Mucosa of descending colon (tissue), 3 donors: Measurements from ENCODE around the gene ZFAND6. TPM values are rescaled to one million over a fixed set of nuclear protein-coding genes. Genes with fewer than 3 reads are reported as not detected.

Experiments
- ATAC-seq: fragments of 200-7000 bp; cut with Tn5 transposase; one replicate; pipeline ENCODE4 v1.9.1; 2020; ENCODE audit warnings: mild to moderate bottlenecking, moderate library complexity
- DNase-seq, 3 donors: peaks; one replicate each; pipeline ENCODE4 v3.0.0-alpha.2; 2020
- H3K36me3 ChIP-seq: fragments of 200-600 bp; one replicate; pipeline ENCODE4 v1.8.0; 2021; ENCODE audit warnings: low read depth, mild to moderate bottlenecking
- H3K4me1 ChIP-seq: fragments of 200-600 bp; one replicate; pipeline ENCODE4 v1.8.0; 2021; ENCODE audit warnings: low read depth, mild to moderate bottlenecking
- H3K4me3 ChIP-seq: fragments of 200-600 bp; one replicate; pipeline ENCODE4 v1.8.0; 2021; ENCODE audit warnings: mild to moderate bottlenecking
- H3K9me3 ChIP-seq: fragments of 200-600 bp; one replicate; pipeline ENCODE4 v1.8.0; 2021; ENCODE audit warnings: mild to moderate bottlenecking
- intact Hi-C, 2 donors: fragments of 100-400 bp; cut with DNase I in 1 of 2; cut with micrococcal nuclease in 1 of 2; formaldehyde crosslinking; loops; one replicate each; pipeline versions ENCODE4 v1.11.0 to v1.11.1; 2022; cut with DNase I, micrococcal nuclease
- total RNA-seq, 3 donors: library from RNA; stranded (reverse); fragmentation: NEBNext Ultra II Directional in 2 of 3; extraction: Animal tissue kit (Norgen Biotek cat#: 25700) in 2 of 3; gene quantifications; one replicate each; pipeline versions ENCODE4 v1.2.1 to v1.2.4, GENCODE V29; 2021 to 2023
- TF ChIP-seq, protein P1 (sequence below): fragments of 200-600 bp; IDR thresholded peaks from one replicate; pipeline ENCODE4 v1.8.0; 2022; ENCODE audit warnings: antibody characterized with exemption, mild to moderate bottlenecking
- donor health status: DM: no; HTN: no; CAD: no; lungs with moderate emphysema.
- donor health status: DM: no; HTN: no; CAD: no.
- donor health status: DM: no; HTN: yes; CAD: no.

ZFAND6 gene
- total RNA-seq, 3 donors from 2014 or later = 73.0 to 83.3 (median 76.5) TPM

DNA sequence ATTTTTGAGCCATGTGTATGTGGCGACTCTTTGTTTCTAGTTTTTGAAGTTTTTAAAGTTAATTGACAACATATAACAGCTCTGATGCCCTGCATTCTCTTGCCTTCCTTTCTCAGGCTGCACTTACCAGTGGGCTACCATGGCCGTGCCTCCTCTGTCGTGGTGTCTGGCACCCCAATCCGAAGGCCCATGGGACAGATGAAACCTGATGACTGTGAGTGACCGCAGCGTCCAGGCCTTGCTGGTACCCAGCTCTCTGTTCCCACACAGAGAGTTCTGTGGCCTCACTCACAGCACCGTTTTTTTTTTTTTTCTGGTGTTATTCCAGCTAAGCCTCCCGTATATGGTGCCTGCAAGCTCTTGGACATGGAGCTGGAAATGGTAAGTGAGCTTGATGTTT, 108.5 kb downstream of the ZFAND6 start:
- intact Hi-C loops = no loop called here
- H3K4me1 ChIP-seq = no peaks in the 10 kb centered on the region
- no peak for DNase-seq
- TF ChIP-seq, protein P1, sequence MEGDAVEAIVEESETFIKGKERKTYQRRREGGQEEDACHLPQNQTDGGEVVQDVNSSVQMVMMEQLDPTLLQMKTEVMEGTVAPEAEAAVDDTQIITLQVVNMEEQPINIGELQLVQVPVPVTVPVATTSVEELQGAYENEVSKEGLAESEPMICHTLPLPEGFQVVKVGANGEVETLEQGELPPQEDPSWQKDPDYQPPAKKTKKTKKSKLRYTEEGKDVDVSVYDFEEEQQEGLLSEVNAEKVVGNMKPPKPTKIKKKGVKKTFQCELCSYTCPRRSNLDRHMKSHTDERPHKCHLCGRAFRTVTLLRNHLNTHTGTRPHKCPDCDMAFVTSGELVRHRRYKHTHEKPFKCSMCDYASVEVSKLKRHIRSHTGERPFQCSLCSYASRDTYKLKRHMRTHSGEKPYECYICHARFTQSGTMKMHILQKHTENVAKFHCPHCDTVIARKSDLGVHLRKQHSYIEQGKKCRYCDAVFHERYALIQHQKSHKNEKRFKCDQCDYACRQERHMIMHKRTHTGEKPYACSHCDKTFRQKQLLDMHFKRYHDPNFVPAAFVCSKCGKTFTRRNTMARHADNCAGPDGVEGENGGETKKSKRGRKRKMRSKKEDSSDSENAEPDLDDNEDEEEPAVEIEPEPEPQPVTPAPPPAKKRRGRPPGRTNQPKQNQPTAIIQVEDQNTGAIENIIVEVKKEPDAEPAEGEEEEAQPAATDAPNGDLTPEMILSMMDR = no peak
- no peak overlapping the region for H3K4me3 ChIP-seq
- H3K36me3 ChIP-seq = no peaks in the 10 kb centered on the region
- ATAC-seq = no peak
- no peaks in the 10 kb centered on the region for H3K9me3 ChIP-seq

GRCh38 chr15:80168421-80168820, 108.9 kb downstream of the ZFAND6 start:
- TF ChIP-seq, protein P1 = no peak
- no peak for ATAC-seq
- Histone ChIP-seq H3K9me3 (no peaks in the 10 kb centered on the region), H3K4me1 (no peaks in the 10 kb centered on the region), H3K36me3 (no peaks in the 10 kb centered on the region), H3K4me3 (no peak overlapping the region)
- no peak for DNase-seq
- intact Hi-C loops = no loop called here

DNA sequence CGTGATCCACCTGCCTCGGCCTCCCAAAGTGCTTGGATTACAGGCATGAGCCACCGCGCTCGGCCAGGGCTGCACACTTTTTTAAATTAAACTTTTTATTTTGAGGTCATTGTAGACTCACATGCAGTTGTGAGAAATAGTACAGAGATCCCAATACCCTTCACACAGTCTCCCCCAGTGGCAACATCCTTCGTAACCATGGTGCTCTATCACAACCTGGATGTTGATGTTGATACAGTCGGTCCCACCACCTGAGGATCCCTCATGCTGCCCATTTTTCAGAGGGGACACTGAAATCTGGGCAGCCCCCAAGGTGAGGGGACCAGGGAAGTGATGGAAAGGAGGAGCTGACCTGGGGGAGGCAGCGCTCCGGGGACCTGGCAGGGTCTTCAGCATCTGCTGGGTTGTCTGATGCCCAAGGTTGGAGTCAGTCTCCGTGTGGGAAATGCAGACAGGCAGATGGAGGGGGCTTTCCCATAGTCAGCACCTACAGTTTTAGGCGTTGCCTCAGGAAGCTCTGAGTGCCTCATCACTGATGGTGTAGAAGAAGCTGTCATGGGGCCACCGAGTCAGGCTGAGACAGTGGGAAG, 110.4 kb downstream of the ZFAND6 start:
- no peak for DNase-seq
- intact Hi-C loops = no loop called here
- TF ChIP-seq, protein P1 = no peak

GRCh38 chr15:80170596-80170995, 111.1 kb downstream of the ZFAND6 start:
- TF ChIP-seq, protein P1 = no peak

More for the DNA sequence above, 110.4 kb downstream of the ZFAND6 start:
- H3K4me1 ChIP-seq = no peaks in the 10 kb centered on the region
- no peaks in the 10 kb centered on the region for H3K36me3 ChIP-seq
- no peak overlapping the region for H3K4me3 ChIP-seq
- no peak for ATAC-seq
- H3K9me3 ChIP-seq = no peaks in the 10 kb centered on the region

DNA sequence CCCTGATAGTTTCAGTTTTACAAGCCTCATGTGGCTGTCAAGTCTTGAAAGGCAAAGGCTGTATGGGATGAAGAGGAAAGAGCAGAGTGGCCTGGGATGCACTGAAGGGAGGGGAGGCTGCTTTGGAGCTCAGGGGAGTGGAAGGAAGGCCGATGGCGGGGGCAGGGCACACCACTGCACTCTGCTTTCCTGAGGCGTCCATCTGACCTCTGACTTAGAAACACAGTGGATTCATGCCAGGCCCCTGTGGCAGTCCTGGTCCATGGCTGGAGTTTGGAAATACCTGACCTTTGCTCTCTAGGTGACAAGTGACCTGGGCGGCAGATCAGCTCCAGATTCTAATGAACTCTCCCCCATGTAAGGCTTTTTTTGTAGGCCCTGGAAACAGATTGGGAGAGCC, 112.3 kb downstream of the ZFAND6 start:
- Histone ChIP-seq H3K9me3 (no peaks in the 10 kb centered on the region), H3K36me3 (no peaks in the 10 kb centered on the region), H3K4me1 (no peaks in the 10 kb centered on the region), H3K4me3 (no peak overlapping the region)
- TF ChIP-seq, protein P1 = no peak
- intact Hi-C loops = no loop called here
- ATAC-seq (no peak), DNase-seq (no peak)

More at GRCh38 chr15:80170596-80170995, 111.1 kb downstream of the ZFAND6 start:
- intact Hi-C loops = no loop called here
- ATAC-seq (no peak), DNase-seq (no peak)
- Histone ChIP-seq H3K36me3 (no peaks in the 10 kb centered on the region), H3K4me1 (no peaks in the 10 kb centered on the region), H3K4me3 (no peak overlapping the region), H3K9me3 (no peaks in the 10 kb centered on the region)

- no peak for DNase-seq
- TF ChIP-seq, protein P1 = no peak
- no peaks in the 10 kb centered on the region for H3K9me3 ChIP-seq
- ATAC-seq = no peak
- intact Hi-C loops = no loop called here
- H3K36me3 ChIP-seq = no peaks in the 10 kb centered on the region
- H3K4me3 ChIP-seq = no peak overlapping the region
- no peaks in the 10 kb centered on the region for H3K4me1 ChIP-seq
Measured at GRCh38 chr15:80172401-80172800, 112.9 kb downstream of the ZFAND6 start.
